Muscle layer of colon (tissue), 2 donors: ENCODE measurements around the gene TACR1.
"Not testable (repeated sequence)": the region's sequence is repeated elsewhere in the genome, so short reads cannot be mapped to it uniquely, and the experiment has no call there.

Source experiments
- H3K27ac ChIP-seq: one replicate; pipeline ENCODE4 v1.7.0; 2013; ENCODE audit warnings: low read depth, mild to moderate bottlenecking, low read length, moderate library complexity
- H3K27me3 ChIP-seq, 2 donors: one replicate each; pipeline ENCODE4 v1.7.0; 2013; ENCODE audit warnings: low read length in 2 of 2, mild to moderate bottlenecking in 2 of 2; ENCODE audit not compliant: insufficient read depth in 2 of 2, control insufficient read depth in 1 of 2
- H3K36me3 ChIP-seq: one replicate; pipeline ENCODE4 v1.7.0; 2013; ENCODE audit warnings: mild to moderate bottlenecking, low read length; ENCODE audit not compliant: insufficient read depth
- H3K4me1 ChIP-seq: one replicate; pipeline ENCODE4 v1.7.0; 2013; ENCODE audit warnings: mild to moderate bottlenecking, low read length; ENCODE audit not compliant: insufficient read depth
- H3K4me3 ChIP-seq, 2 donors: one replicate each; pipeline ENCODE4 v1.7.0; 2013; ENCODE audit warnings: low read length in 2 of 2, low read depth in 1 of 2, mild to moderate bottlenecking in 1 of 2, moderate library complexity in 1 of 2
- H3K9ac ChIP-seq: one replicate; pipeline ENCODE4 v1.7.0; 2013; ENCODE audit warnings: low read length
- H3K9me3 ChIP-seq: one replicate; pipeline ENCODE4 v1.7.0; 2013; ENCODE audit warnings: mild to moderate bottlenecking, low read length
- donor health status: abdominal sarcoma.
- donor health status: Adenocarcinoma of cecum.

Gene TACR1

DNA sequence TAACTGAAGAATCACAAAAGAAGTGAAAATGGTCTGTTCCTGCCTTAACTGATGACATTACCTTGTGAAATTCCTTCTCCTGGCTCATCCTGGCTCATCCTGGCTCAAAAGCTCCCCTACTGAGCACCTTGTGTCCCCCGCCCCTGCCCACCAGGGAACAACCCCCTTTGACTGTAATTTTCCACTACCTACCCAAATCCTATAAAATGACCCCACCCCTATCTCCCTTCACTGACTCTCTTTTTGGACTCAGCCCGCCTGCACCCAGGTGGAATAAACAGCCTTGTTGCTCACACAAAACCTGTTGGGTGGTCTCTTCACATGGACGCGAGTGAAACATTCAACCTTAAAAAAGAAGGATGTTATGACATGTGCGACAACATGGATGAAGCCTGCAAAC, 142.2 kb downstream of the TACR1 start:
- not testable (repeated sequence) for H3K36me3 ChIP-seq, H3K9ac ChIP-seq, H3K4me1 ChIP-seq, H3K27me3 ChIP-seq, H3K4me3 ChIP-seq, H3K27ac ChIP-seq, H3K9me3 ChIP-seq

- no peak overlapping the region for H3K27ac ChIP-seq
These were observed 143.3 kb downstream of the TACR1 start for GRCh38 chr2:75055820-75056675.

DNA sequence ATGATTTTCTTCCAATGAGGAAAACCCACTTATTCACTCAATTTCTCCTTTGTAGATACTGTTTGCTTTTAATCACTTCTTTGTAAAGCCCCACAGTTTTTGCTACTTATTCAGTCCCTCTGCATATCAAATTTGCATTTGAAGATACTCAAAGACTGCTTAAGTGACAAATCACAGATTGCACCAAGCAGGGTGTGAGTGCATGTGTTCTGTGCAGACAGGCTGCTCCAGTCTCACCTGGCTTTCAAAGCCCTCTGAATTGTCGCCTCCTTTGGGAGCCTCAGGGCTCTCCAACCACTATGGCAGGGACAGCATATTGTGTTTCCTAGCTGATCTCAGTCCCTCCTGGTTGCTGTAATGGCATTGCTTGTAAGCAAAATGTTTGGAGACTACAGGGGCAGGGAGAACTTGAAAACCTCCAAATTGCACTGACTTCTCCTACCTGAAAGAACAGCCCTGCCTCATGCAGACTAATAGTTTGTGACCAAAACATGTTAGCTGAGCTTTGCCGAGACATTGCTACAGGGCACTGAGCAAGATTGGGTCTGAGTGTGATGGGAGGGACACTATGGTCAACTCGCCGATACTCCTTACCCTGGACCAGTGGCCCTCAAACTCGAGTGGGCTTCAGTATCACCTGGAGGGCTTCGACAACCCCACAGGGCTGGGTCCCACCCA, 144.0 kb downstream of the TACR1 start:
- H3K27me3 ChIP-seq: no peaks in the 10 kb centered on the region
- no peaks in the 10 kb centered on the region for H3K36me3 ChIP-seq
- no peak overlapping the region for H3K27ac ChIP-seq
- no peaks in the 10 kb centered on the region for H3K9me3 ChIP-seq
- H3K4me3 ChIP-seq: no peak overlapping the region
- no peak overlapping the region for H3K9ac ChIP-seq
- H3K4me1 ChIP-seq: no peaks in the 10 kb centered on the region

More at GRCh38 chr2:75055820-75056675, 143.3 kb downstream of the TACR1 start:
- Histone ChIP-seq H3K9ac (no peak overlapping the region), H3K9me3 (no peaks in the 10 kb centered on the region), H3K27me3 (no peaks in the 10 kb centered on the region), H3K4me3 (no peak overlapping the region), H3K36me3 (no peaks in the 10 kb centered on the region), H3K4me1 (no peaks in the 10 kb centered on the region)

- Histone ChIP-seq H3K9ac (no peak overlapping the region), H3K27ac (no peak overlapping the region), H3K9me3 (no peaks in the 10 kb centered on the region), H3K4me3 (no peak overlapping the region), H3K4me1 (no peaks in the 10 kb centered on the region), H3K27me3 (no peaks in the 10 kb centered on the region), H3K36me3 (no peaks in the 10 kb centered on the region)
These were observed 145.0 kb downstream of the TACR1 start for GRCh38 chr2:75054296-75054695.

GRCh38 chr2:75053484-75054112, 145.7 kb downstream of the TACR1 start:
- Histone ChIP-seq H3K9ac (no peak overlapping the region), H3K36me3 (no peaks in the 10 kb centered on the region), H3K9me3 (no peaks in the 10 kb centered on the region), H3K27me3 (no peaks in the 10 kb centered on the region), H3K27ac (no peak overlapping the region), H3K4me1 (peaks cover under 1% of the 10 kb centered on the region), H3K4me3 (no peak overlapping the region)

GRCh38 chr2:75047992-75048625, 151.2 kb downstream of the TACR1 start:
- no peaks in the 10 kb centered on the region for H3K9me3 ChIP-seq
- H3K27me3 ChIP-seq: no peaks in the 10 kb centered on the region
- H3K4me3 ChIP-seq: no peak overlapping the region
- H3K36me3 ChIP-seq: no peaks in the 10 kb centered on the region
- no peak overlapping the region for H3K9ac ChIP-seq
- no peak overlapping the region for H3K27ac ChIP-seq
- peaks cover 39% of the 10 kb centered on the region for H3K4me1 ChIP-seq

DNA sequence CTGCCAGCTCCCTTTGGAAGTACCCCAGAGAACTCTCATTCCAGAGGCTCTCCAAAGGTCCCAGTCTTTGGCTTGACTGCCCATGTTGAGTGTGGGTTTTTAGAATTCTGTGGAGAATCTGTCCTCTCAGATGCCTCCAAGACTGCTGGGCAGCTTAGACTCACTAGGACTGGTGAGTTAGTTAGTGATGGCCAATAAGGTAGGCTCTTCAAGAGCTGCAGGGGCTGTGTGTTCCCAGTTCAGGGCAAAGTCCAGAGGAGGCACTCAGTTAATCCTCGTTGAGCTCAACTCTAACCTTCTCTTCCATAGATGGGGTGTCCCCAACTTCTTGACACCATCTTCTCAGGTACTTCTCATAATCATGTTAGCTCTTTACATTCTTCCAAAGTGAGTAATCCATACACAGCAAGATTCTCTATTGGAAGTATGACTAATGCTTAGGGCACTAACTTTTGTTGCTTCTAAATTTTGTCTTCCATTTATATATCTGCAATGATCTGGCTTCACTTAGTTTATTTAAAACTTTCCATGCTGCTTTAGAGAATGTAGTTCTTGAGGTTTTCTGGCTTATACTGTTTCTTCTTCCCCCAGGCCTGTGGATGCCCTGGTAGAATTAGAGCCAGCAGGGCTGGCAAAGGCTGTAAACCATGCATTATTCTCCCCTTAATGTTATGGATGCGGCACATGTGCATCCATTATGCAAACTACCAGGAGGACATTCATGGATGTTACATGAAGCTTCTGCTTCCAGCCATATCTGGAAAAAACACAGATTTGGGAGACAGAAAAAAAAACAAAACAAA, 151.9 kb downstream of the TACR1 start:
- no peaks in the 10 kb centered on the region for H3K27me3 ChIP-seq
- no peaks in the 10 kb centered on the region for H3K9me3 ChIP-seq
- no peak overlapping the region for H3K9ac ChIP-seq
- no peaks in the 10 kb centered on the region for H3K36me3 ChIP-seq
- no peak overlapping the region for H3K27ac ChIP-seq
- H3K4me1 ChIP-seq: peaks cover 44% of the 10 kb centered on the region
- peak overlapping the region in 1 of 2 donors; percentile 5 for H3K4me3 ChIP-seq

DNA sequence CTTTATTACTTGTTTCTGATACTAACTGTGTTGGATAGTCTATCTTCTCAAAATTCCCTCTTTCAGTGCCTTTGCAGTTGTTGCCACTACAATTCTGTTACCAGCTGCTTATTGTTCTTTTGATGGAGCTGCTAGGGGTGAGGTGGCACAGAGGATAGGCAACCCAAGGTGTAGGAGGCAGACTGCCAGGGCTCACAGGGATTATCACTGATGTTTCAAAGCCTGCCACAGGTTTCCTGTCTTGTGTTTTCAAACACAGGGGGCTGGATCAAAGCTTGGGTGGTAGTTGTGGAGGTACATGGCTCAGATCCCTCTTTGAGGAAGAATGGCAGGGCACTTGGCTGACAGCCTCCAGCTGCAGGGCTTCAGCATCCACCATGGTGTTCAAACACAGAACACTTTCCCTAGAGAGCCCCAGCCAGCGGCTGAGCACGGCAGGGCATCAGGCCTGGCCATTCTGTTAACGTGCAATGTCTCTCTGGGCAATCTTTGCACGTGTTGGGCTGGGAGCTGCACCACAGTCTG, 153.7 kb downstream of the TACR1 start:
- Histone ChIP-seq H3K4me1 (peaks cover 52% of the 10 kb centered on the region), H3K4me3 (no peak overlapping the region), H3K9ac (no peak overlapping the region), H3K27me3 (no peaks in the 10 kb centered on the region), H3K36me3 (no peaks in the 10 kb centered on the region), H3K9me3 (no peaks in the 10 kb centered on the region), H3K27ac (no peak overlapping the region)

DNA sequence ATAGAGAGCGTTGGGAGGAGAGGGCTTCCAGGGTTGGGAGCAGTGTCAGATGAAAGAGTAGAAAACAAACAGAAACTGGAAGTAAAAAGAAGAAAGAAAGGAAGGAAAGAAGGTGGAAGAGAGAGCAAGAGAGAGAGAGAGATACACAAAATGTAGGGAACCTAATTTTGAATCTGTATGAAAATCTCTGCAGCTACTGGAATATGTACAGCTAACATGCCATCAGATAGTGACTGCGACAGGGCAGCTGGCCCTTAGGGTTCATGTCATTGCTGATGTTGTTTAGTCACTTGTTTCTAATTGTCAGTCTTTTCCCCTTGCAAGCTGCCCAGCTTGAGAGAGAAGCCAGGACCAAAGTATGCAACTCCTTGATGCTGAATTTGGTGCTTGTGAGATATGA, 155.0 kb downstream of the TACR1 start:
- Histone ChIP-seq H3K36me3 (no peaks in the 10 kb centered on the region), H3K27me3 (no peaks in the 10 kb centered on the region), H3K4me3 (no peak overlapping the region), H3K27ac (no peak overlapping the region), H3K9me3 (no peaks in the 10 kb centered on the region), H3K9ac (no peak overlapping the region), H3K4me1 (peaks cover 52% of the 10 kb centered on the region)

GRCh38 chr2:75042823-75043222, 156.5 kb downstream of the TACR1 start:
- H3K36me3 ChIP-seq: no peaks in the 10 kb centered on the region
- no peak overlapping the region for H3K27ac ChIP-seq
- no peak overlapping the region for H3K4me3 ChIP-seq
- H3K9ac ChIP-seq: no peak overlapping the region
- H3K27me3 ChIP-seq: no peaks in the 10 kb centered on the region
- H3K4me1 ChIP-seq: peaks cover 44% of the 10 kb centered on the region
- H3K9me3 ChIP-seq: no peaks in the 10 kb centered on the region
